Measurements from ENCODE around the gene THBS4. TPM values are rescaled to one million over a fixed set of nuclear protein-coding genes. Genes with fewer than 3 reads are reported as not detected.
A peak's percentile ranks its signal among the peaks of the same experiment; 100 is the strongest.

Gene THBS4
- total and polyA plus RNA-seq, 12 donors, result 41.1 to 180 (median 67.5) TPM

DNA sequence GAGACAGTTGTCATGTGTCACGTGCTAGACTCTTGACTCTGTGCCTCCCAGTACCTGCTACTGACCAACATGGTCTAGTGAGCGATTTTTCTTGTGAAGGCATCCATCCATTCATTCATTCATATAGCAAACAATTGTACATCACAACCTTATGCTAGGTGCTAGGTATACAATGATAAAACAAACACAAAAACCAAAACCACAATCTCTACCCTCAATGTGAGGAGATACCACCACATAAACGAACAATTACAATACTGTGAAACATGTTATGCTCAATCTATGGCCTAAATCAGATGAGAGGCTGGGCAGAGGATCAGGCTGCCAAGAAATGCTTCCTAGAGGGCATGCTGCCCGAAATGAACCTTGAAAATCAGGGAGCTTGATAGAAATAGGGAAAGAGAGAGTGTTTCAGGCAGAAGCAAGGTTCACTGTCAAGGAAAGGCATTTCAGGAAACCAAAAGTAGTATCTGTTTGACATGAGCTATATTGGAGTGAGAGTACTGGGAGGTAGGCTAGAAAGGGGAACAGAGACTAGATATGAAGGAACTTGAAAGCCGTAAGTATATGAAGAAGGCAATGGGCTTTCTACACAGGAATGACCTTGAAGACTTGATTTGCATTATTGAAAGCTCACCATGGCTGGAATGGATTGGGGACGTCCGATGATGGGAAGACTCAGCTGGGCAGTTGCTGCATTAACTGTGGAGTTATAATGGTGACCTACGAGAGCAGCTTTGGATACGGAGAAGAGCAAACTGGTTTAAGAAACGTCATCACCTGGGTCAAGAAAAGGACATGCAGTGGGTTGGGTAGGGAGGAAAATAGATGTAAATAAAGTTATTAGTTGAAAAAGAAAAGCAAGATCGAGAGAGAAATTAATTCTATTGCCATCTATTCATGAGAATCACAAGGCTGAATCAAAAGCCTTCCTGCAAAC is 90.1 kb downstream of the THBS4 start:
- peaks cover 0 to 64% (median 0%) of the 10 kb centered on the region in 9 donors for H3K4me1 ChIP-seq
- H3K36me3 ChIP-seq, result no peaks in the 10 kb centered on the region
- intact Hi-C loops (cut with DNase I), result no loop called here
- no peak overlapping the region for H3K4me3 ChIP-seq
- peak in 2 of 8 donors; percentile 15 to 51 for ATAC-seq
- peaks cover 0 to 5% (median 0%) of the 10 kb centered on the region in 11 donors for H3K9me3 ChIP-seq
- 86 to 95% methylated on average over 11 of the region's 11 CpGs for WGBS, 2 donors
- peak overlapping the region in 1 of 10 donors; percentile 75 for H3K27ac ChIP-seq
- no peak for DNase-seq
- H3K27me3 ChIP-seq, result no peaks in the 10 kb centered on the region
- TF ChIP-seq, protein P1, sequence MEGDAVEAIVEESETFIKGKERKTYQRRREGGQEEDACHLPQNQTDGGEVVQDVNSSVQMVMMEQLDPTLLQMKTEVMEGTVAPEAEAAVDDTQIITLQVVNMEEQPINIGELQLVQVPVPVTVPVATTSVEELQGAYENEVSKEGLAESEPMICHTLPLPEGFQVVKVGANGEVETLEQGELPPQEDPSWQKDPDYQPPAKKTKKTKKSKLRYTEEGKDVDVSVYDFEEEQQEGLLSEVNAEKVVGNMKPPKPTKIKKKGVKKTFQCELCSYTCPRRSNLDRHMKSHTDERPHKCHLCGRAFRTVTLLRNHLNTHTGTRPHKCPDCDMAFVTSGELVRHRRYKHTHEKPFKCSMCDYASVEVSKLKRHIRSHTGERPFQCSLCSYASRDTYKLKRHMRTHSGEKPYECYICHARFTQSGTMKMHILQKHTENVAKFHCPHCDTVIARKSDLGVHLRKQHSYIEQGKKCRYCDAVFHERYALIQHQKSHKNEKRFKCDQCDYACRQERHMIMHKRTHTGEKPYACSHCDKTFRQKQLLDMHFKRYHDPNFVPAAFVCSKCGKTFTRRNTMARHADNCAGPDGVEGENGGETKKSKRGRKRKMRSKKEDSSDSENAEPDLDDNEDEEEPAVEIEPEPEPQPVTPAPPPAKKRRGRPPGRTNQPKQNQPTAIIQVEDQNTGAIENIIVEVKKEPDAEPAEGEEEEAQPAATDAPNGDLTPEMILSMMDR (IDR thresholded peaks at IDR 0.05), result no peak

DNA sequence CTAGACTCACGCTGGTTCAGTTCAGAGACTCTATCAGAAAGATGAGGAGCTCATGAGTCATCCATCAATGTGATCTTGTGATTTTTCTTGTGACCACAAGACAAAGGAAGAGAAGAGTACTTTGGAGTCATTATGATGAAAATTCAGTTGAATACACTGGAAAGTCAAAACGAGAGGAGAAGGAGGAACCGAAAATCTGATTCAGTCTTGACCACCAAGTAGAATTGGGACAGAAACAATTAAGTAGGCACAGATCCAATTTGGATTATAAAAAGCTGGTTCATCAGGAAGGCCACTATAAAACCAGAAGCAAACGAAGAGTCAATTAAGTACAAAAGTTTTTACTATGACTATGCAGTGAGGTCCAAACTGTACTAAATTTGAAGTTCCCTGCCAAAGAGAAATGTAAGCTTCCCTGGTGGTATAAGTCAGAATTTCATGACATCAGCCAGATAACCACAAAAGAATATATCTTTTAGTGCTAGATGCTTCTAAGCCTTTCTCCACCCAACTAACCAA is 90.9 kb downstream of the THBS4 start:
- H3K27ac ChIP-seq, result peak overlapping the region in 1 of 10 donors; percentile 75
- 64 to 73% methylated on average over 4 of the region's 4 CpGs for WGBS, 2 donors
- ATAC-seq, result peak in 7 of 8 donors; percentile 54 to 73 (median 65)

DNA sequence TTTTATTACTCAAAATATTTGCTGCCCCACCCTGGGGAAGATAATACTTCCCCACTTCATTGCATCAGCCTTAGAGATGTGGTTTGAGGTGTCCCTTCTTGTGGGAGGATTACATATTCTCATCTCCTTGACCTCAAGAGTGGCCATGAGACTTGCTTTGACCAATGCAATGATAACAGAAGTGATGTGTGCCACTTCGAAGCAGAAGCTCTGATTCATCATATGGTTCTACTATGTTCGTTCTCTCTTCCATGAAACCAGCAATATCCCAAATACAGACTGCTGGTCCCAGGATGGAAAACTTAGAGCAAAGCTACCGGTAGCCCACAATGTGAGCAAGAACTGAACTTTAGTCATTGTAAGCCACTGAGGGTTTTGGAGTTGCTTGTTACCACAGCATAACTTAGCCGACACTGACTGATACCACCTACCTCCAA is 92.0 kb downstream of the THBS4 start:
- TF ChIP-seq, protein P1 (IDR thresholded peaks at IDR 0.05), result no peak
- Histone ChIP-seq H3K4me1 (peaks cover 0 to 60% (median 0%) of the 10 kb centered on the region in 9 donors), H3K27me3 (no peaks in the 10 kb centered on the region), H3K4me3 (no peak overlapping the region), H3K36me3 (no peaks in the 10 kb centered on the region), H3K9me3 (peaks cover 0 to 5% (median 0%) of the 10 kb centered on the region in 11 donors), H3K27ac (no peak overlapping the region)
- intact Hi-C loops (cut with DNase I), result no loop called here
- no peak for DNase-seq
- 89 to 94% methylated on average over 4 of the region's 4 CpGs for WGBS, 2 donors
- peak in 5 of 8 donors; percentile 14 to 71 (median 56) for ATAC-seq

More for the DNA sequence above, 90.9 kb downstream of the THBS4 start:
- peaks cover 0 to 5% (median 0%) of the 10 kb centered on the region in 11 donors for H3K9me3 ChIP-seq
- peaks cover 0 to 64% (median 0%) of the 10 kb centered on the region in 9 donors for H3K4me1 ChIP-seq
- no peak for DNase-seq
- no peaks in the 10 kb centered on the region for H3K27me3 ChIP-seq
- intact Hi-C loops (cut with DNase I), result no loop called here
- H3K4me3 ChIP-seq, result no peak overlapping the region
- H3K36me3 ChIP-seq, result no peaks in the 10 kb centered on the region
- TF ChIP-seq, protein P1 (IDR thresholded peaks at IDR 0.05), result peak in 1 of 9 donors; percentile 18

DNA sequence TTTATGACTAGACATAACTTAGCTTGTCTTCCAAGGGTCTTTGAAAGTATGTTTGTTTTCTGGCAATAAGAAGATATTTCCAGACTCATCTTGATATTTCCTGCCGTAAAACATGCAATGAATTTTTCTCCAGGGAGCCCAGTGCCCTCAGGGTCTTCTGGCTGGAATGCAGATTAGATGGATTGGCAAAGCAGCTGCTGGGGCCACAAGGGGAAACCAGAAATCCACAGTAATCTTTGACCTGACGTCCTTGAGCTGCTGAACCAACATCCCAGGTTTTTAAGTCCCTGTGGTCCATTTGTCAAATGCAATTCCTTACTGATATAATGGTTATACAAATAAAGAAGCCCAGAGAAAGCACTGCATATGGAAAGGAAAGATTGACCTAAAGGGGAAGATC is 93.0 kb downstream of the THBS4 start:
- Histone ChIP-seq H3K36me3 (no peaks in the 10 kb centered on the region), H3K4me1 (peaks cover 0 to 53% (median 0%) of the 10 kb centered on the region in 9 donors), H3K9me3 (peaks cover 0 to 5% (median 0%) of the 10 kb centered on the region in 11 donors), H3K4me3 (no peak overlapping the region), H3K27ac (no peak overlapping the region), H3K27me3 (no peaks in the 10 kb centered on the region)
- TF ChIP-seq, protein P1 (IDR thresholded peaks at IDR 0.05), result no peak
- intact Hi-C loops (cut with DNase I), result no loop called here
- DNase-seq, result no peak
- ATAC-seq, result no peak
- WGBS, 2 donors, result 34 to 35% methylated on average over 2 of the region's 2 CpGs
